CD4-positive, alpha-beta T cell treated with Interferon alpha-2 for 1 hour (primary cell): ENCODE data around the gene KDF1.

Experiments used
- DNase-seq, 2 donors: peaks; one replicate each; pipeline ENCODE4 v3.0.0-alpha.2; 2020 to 2022

Gene KDF1

GRCh38 chr1:26959722-26960624, at the start of gene KDF1:
TSS of gene KDF1 (minus strand) at chr1:26960468. CDS start at chr1:26952380, 8,088 bp downstream.
- peak; percentile 61 to 69 for DNase-seq

- no peak for DNase-seq
These were observed 49.4 kb upstream of the KDF1 start for GRCh38 chr1:27009601-27010197.

- no peak for DNase-seq
These were observed 47.8 kb upstream of the KDF1 start for GRCh38 chr1:27007909-27008582.

GRCh38 chr1:27006683-27007082, 46.4 kb upstream of the KDF1 start:
- no peak for DNase-seq

GRCh38 chr1:27005648-27006496, 45.6 kb upstream of the KDF1 start:
- no peak for DNase-seq

GRCh38 chr1:27005166-27005530, 44.9 kb upstream of the KDF1 start:
- DNase-seq, result no peak

- DNase-seq, result no peak
These were observed 44.4 kb upstream of the KDF1 start for GRCh38 chr1:27004471-27005165.

GRCh38 chr1:27003745-27004470, 43.6 kb upstream of the KDF1 start:
- no peak for DNase-seq

- DNase-seq, result peak; percentile 35 to 71
These were observed 41.5 kb upstream of the KDF1 start for GRCh38 chr1:27001570-27002360.

- DNase-seq, result peak in 1 of 2 donors; percentile 27
These were observed 40.7 kb upstream of the KDF1 start for GRCh38 chr1:27000817-27001460.

GRCh38 chr1:27000090-27000816, 40.0 kb upstream of the KDF1 start:
- DNase-seq, result no peak

- no peak for DNase-seq
These were observed 39.2 kb upstream of the KDF1 start for GRCh38 chr1:26999440-26999987.

GRCh38 chr1:26998429-26999300, 38.4 kb upstream of the KDF1 start:
- DNase-seq, result no peak

GRCh38 chr1:26996665-26997064, 36.4 kb upstream of the KDF1 start:
- DNase-seq, result no peak

GRCh38 chr1:26996024-26996423, 35.8 kb upstream of the KDF1 start:
- DNase-seq, result no peak

- DNase-seq, result no peak
These were observed 34.7 kb upstream of the KDF1 start for GRCh38 chr1:26994787-26995517.
